Measurements from ENCODE around the gene CAVIN4.

Gene CAVIN4, protein sequence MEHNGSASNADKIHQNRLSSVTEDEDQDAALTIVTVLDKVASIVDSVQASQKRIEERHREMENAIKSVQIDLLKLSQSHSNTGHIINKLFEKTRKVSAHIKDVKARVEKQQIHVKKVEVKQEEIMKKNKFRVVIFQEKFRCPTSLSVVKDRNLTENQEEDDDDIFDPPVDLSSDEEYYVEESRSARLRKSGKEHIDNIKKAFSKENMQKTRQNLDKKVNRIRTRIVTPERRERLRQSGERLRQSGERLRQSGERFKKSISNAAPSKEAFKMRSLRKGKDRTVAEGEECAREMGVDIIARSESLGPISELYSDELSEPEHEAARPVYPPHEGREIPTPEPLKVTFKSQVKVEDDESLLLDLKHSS

DNA sequence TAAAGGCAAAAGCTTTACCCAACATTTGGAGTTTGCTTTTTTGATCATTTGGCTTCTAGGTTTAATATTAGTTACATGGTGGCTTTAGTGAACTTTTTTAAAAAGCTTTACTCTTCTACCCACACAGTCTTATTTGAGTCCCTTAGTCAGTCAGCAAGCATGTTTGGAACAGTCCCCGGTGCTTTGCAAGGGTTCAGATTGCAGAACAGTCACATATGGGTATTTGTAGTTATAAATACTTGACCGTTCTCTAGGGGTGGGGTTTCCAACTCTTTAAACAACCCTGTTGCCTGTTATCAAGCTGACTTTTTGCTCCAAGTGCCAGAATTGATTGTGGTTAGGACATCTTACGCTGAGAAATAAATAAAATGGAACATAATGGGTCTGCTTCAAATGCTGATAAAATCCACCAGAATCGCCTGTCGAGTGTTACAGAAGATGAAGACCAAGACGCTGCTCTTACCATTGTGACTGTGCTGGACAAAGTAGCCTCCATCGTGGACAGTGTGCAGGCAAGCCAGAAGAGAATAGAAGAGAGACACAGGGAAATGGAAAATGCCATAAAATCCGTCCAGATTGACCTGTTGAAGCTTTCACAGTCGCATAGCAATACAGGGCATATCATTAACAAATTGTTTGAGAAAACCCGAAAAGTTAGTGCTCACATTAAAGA lies at the start of gene CAVIN4:
Gene CAVIN4, plus strand, starts transcription at position 304 of the 673 bp plus-strand sequence. Its CDS starts 65 bp downstream, at position 369.
- no peak for DNase-seq (ENCODE audit: low spot score)

DNA sequence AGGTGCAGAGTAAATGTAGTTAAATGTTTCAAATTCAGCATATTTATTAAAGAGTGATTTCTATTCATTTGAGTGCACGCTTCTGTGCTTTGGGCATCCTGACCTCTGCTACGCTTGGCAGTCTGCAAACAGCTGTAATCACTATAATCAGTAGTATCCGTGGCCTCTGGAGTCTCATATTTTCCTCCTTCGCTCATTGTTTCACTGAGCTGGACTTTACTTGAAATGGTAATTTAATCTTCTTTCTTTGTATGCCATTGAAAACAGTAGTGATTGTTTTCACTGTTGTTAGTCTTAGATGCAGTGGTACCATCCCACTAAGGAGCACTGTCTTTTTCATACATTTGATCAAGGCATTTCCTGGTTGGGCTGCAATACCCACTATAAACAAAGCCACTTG lies 43.5 kb upstream of the CAVIN4 start:
- DNase-seq (ENCODE audit: low spot score), result no peak

DNA sequence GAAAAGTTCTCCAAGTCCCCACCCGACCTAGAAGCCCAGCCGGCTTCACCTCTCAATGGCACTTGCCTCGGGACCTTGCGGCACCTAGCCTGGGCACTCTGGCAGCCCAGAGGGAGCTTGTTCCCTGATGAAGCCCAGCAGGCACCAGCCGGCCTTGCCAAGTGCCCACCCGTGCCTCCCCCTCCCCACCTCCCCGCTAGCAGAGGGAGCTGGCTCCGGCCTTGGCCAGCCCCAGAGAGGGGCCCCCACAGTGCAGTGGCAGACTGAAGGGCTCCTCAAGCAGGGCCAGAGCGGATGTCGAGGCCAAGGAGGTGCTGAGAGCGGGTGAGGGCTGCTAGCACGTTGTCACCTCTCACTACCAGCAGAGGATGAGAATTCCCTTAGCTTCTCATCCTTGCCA lies 37.6 kb upstream of the CAVIN4 start:
- DNase-seq (ENCODE audit: low spot score), result no peak

DNA sequence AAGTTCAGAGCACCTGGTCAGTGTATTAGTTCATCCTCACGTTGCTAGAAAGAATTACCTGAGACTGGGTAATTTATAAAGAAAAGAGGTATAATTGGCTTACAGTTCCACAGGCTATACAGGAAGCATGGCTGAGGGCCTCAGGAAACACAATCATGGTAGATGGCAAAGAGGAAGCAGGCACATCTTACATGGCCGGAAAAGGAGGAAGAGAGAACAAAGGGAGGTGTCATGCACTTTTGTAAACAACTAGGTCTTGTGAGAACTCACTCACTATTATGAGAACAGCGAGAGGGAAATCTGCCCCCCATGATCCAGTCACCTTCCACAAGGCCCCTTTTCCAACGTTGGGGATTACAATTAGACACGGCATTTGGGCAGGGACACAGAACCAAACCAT lies 28.8 kb upstream of the CAVIN4 start:
- no peak for DNase-seq (ENCODE audit: low spot score)

DNA sequence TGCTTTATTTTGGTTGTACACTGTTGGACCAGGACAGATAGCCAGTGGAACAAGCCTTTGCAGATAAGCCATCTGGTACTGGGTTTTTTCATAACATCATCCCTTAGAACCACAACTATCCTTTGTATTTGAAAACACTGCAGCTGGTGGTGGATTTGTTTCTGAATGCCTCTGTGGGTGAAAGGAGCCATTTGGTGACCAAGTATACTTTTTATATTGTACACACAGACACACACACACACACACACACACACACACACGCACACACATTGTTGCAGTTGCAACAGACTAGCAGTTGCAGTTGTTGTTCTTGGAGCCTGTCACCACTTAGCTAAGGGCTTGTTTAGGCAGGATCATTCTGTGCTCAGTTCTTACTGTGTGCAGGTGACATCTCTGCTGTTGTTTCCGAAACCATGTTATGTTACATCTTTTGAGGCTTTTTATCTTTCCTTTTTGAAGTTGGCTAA lies 22.9 kb upstream of the CAVIN4 start:
- no peak for DNase-seq (ENCODE audit: low spot score)

DNA sequence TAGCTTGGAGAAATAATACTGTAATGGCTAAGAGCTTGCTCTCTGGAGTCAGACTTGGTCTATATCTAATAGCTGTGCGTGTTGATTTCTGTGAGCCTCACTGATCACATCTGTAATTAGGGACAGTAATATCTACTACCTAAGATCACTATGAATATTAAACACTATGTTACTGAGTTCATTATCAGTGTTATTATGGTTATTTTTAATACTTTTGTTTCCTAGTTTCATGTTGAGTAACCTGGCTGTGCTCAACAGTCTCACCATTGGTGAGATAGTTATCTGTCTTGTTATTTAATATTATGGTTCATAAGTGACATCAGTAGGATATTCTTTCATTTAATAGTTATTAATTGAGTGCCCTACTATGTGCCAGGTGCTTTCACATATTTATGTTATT lies 22.4 kb upstream of the CAVIN4 start:
- DNase-seq (ENCODE audit: low spot score), result no peak

DNA sequence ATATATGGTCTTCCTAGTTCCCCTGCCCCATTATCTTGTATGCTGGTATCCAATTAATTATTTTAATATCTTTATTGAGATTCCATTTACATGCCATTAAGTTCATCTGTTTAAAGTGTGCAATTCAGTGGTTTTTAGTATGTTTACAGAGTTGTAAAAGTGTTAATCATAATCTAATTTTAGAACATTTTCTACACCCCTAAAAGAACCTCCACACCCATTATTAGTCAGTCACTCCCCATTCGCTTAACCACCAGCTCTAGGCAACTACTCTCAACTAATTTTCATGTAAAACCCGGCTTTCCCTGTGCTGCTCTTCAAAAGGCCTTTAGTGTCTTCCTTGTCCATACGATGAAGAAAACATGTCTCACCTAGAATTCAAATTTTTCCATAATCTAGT lies 20.8 kb upstream of the CAVIN4 start:
- DNase-seq (ENCODE audit: low spot score), result no peak

DNA sequence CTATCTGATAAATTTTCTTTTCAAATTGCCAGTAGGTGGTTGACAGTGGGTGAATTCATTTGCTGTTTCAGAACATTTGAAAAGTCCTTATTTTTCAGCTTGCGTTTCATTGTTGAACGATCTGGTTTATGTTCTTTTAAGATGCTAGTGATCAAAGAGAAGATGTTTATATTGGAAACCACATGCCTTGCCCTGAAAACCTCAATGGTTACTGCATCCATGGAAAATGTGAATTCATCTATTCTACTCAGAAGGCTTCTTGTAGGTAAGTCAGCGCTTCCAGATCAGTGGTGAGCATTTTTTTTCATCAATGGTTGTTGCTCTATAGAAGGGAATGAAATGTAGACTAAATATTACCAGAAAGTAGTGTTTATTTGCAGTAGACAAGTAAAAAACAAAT lies 16.6 kb upstream of the CAVIN4 start:
- no peak for DNase-seq (ENCODE audit: low spot score)

DNA sequence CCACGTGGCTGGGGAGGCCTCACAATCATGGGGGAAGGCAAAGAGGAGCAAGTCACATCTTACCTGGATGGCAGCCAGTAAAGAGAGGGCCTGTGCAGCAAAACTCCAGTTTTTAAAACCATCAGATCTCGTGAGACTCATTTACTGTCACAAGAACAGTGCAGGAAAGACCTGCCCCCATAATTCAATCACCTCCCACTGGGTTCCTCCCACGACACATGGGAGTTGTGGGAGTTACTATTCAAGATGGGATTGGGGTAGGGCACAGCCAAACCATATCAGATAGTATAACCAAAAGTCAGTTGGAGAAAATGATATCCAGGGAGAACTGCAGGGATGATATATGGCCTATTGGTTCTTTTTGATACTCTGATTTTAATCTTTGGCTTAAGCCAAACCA lies 10.0 kb upstream of the CAVIN4 start:
- DNase-seq (ENCODE audit: low spot score), result no peak

DNA sequence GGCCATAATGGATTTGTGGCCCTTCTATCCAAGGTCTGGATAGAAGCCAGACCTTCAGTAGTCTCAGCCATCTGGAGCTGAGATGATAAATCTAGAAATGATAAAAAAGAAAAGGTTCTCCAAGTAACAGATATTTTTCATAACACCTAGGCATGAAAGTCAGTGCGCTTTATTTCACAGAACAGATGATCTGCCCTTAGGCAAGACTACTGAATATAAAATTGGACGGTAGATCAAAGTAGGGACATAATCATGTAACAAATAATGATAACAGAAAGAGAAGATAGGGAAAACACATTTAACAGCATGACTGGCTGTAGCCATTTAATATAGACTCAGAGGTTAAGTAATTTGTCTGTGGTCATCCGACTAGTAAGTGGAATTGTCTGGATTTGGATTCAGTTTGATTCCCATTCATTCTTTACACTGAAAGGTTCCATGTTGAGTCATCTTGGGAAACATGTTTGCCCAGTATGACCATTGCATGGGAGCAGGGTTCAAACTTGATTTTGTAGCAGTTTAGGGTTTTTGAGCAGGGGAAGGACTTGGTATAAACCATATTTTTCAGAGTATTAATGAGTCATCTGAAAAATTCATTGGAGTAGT lies 4.1 kb upstream of the CAVIN4 start:
- no peak for DNase-seq (ENCODE audit: low spot score)

DNA sequence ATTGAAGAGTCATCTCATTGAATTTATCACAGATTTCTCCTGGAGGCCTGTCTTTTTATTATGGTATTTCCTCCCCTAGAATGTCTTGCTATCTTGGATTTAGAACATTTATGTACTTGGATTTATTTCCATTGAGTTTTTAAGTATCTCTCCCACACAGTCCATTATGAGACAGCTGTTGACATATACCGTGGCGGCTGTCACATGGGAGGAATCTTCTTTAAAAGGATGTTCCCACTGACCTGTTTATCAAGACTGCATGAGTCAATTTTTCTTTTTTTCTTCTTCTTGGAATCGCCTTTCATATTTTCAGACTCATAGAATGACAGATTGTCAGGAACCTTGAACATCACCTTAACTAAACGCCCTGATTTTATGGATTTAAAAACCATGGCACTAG lies 2.9 kb upstream of the CAVIN4 start:
- DNase-seq (ENCODE audit: low spot score), result no peak

DNA sequence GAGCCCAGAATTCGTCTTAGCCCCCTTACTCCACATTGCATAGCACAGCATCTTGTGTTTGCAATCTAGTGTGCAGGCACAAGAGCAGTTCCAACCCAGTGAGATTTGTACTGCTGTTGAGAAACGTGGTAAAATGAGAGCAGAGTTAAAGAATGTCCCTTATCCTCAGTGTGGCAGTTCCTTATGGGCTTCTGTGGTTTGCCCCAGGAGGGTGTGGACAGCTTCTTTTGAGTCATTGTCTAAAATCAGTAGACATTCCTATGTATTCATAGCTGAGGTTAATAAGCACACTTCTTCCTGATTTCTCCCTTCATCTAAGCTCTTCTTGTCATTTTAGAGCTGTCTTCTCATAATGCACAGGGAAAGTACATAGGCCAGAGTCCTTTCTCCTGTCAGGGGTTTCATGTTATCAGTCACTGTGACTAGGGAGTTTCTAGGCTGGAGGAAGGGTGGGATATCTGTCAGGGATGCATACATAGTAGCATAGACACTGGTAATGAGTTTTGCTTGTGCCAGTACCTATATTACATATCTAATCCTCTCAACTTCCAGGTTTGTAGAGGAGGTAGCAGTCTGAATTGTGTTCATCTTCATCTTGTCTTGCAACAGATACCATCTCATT lies 2.0 kb upstream of the CAVIN4 start:
- DNase-seq (ENCODE audit: low spot score), result no peak

DNA sequence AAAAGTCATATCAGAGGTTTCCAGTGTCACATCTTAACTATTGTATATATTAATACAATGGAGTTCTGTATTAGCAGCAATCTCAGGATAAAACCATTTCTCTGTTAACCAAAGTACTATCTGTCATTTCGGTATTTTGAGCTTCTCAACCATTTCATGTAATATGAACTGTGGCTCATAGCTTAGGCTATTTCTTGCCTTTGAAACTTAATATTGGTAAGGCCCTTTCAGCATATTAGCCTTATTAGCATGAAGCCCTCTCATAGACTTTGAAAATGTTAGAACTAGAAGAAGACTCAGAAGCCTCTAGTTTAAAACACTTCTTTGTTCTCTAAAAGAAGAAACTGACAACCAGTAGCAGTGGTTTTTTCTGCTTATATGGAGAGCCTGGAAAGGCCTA lies 731 bp downstream of the CAVIN4 start:
- DNase-seq (ENCODE audit: low spot score), result no peak

DNA sequence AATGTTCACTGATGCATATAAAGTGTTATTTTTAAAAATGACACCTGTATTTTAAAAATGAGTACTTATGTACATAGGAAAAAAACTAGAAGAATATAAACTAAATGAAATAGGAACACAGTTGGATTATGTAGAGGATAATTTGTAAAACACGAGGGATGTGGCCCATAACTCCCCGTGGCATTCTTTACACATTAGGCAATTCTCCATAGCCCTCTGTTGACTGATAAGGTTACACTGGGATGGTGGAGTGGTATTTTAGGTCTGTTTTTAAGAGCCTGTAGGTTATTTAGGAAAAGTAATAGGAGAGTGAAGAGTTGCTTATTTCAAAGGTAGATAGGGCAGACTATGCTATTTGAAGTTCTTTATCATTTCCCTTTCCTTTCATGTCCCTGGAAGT lies 1.8 kb downstream of the CAVIN4 start:
- no peak for DNase-seq (ENCODE audit: low spot score)

DNA sequence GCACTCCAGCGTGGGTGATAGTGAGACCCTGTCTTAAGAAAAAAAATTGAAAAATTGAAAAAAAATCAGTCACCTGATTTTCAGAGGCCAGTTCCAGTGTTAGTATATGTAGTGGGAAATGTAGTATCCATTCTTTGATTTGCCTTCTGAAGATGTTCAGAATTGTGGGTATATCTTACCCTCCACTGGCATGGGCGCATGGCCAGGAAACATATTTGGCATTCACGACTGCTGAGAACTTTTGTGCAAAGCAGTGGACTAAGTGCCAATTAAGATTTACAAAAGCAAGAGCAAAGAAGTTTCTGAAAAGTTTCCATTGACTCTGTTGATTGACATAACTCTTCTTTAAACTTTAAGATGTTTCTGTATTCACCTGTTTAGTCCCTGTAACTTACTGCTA lies 2.4 kb downstream of the CAVIN4 start:
- DNase-seq (ENCODE audit: low spot score), result no peak

DNA sequence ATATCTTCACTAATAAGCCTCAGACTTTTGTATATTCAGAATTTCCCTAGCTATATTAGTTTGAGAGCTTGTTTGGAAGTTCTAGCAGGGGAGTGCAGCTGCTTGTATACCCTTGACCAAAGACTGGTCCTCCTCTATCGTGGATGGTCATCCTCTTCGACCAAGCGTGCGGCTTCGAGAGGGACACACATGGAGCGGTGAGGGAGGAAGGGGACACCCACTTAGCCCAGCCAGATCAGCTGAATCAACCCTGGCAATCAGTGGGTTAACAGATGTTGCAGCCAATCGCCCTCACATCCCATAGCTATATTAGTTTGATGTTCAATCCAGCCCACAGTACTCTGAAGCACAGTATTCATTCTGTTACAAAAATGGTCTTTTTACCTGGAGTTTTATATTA lies 3.2 kb downstream of the CAVIN4 start:
- DNase-seq (ENCODE audit: low spot score), result no peak

DNA sequence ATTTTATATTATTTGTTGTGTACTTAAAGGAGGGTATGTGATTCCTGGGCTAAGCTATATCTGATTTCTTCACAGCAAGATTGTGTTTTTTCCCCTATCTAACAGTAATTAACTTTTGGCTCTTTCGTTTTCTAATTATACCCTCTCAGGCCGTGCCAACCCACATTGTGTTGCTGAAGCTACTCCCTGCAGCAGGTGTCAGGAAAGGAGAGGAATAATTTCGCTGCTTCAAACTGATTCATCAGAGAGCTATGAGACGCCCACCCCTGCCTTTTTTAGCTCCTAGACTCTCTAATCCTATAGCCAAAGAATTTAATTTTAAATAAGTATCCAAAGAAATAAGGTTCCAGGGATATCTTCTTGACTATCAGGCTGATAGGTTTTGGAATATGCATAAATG lies 3.8 kb downstream of the CAVIN4 start:
- no peak for DNase-seq (ENCODE audit: low spot score)

DNA sequence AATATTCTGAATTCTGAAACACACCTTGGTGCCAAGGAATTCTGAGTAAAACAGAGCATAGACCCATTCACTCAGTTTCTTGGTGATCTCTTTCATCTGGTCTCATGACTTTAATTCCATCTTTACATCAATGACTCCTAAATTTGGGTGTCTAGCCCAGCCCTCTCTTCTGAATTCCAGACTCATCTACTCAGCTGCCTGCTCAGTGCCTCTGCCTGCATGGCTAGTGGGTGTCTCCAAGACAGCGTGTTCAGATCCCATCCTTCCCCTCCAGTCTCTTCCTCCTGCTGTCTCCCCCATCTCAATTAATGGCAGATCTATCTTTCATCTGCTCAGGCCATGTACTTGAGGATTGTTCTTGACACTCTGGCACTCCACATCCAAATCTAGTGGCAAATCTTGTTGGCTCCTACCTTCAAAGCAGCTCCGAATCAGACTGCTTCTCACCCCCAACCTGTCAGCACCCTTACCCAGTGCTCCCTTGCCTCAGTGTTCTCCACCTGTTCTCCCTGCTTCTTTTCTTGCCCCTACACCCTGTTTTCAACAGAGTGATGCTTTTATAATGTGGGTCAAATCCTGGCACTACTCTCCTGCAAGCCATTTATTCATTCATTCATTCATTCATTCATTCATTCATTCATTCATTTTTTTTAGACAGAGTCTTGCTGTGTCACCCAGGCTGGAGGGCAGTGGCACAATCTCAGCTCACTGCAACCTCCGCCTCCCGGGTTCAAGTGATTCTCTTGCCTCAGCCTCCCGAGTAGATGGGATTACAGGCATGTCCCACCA lies 5.3 kb downstream of the CAVIN4 start:
- DNase-seq (ENCODE audit: low spot score), result no peak

DNA sequence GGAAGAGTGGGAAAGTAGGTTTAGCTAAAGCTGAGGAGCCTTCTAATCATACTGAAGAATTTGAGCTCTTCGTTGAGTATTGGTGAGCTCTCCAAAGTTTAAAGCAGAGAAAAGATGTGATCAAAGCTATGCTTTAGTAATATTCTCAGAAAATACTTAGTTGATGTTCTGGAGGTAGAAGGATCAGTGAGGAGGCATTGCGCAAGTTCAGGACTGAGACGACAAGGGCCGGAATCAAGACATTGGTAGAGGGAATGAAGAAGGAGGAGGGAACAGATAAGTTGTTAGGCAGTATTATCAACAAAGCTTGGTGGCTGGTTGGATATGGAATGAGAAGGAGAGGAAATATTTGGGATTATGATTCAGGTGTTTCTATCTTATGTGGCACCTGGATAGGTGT lies 7.1 kb downstream of the CAVIN4 start:
- DNase-seq (ENCODE audit: low spot score), result no peak

DNA sequence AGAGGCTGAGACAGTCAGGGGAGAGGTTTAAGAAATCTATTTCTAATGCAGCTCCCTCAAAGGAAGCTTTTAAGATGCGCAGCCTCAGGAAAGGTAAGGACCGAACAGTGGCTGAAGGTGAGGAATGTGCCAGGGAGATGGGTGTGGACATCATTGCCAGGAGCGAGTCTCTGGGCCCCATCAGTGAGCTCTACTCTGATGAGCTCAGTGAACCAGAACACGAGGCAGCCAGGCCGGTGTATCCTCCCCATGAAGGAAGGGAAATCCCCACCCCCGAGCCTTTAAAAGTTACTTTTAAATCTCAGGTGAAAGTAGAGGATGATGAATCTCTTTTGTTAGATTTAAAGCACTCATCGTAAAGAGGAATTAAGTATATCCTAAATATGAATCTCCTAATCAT lies 8.2 kb downstream of the CAVIN4 start:
- DNase-seq (ENCODE audit: low spot score), result no peak

DNA sequence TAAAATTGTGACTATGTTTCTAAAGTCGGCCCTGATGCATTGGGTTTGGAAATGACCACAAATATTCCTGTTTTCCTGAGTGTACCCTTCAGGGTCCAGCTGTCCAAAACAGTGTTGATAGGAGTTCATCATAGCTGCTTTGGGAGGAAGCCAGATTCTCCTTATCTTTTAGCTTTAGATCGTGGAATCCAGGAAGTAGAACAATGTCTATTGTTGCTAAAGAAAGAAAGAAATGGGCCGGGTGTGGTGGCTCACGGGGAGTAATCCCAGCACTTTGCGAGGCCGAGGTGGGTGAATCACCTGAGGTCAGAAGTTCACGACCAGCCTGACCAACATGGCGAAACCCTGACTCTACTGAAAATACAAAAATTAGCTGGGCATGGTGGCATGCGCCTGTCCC lies 9.5 kb downstream of the CAVIN4 start:
- DNase-seq (ENCODE audit: low spot score), result no peak

DNA sequence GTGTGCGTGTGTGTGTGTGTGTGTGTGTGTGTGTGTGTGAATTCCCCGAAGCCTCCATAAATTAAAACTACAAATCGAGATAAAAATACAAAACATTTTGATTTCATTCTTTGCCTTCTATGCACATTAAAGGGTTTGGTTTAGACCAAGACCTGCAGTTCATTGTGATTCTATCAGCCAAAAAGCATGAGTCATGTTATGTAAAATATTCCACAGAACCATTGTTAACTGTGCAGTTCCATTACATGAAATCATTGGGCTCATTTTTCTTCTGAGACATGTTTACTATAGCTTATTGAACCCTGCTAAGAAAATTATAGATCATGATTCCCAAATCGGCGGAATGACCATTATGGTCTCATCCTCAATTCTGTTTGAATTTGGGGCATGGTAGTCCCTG lies 11.7 kb downstream of the CAVIN4 start:
- no peak for DNase-seq (ENCODE audit: low spot score)
